ENCODE data around the gene NRXN3. TPM values are rescaled to one million over a fixed set of nuclear protein-coding genes. Genes with fewer than 3 reads are reported as not detected.

NRXN3 gene
- total RNA-seq, 1 donor from 2014 or later: 1.6 TPM

- Histone ChIP-seq H3K36me3 (ENCODE audit: control insufficient read depth, insufficient read depth, low read length) (no peaks in the 10 kb centered on the region), H3K4me3 (ENCODE audit: low read depth, low read length) (no peak overlapping the region), H3K27me3 (ENCODE audit: control insufficient read depth, insufficient read depth, low read length) (no peaks in the 10 kb centered on the region)
- DNase-seq (ENCODE audit: low read depth): no peak
- no peak for TF ChIP-seq CTCF (IDR thresholded peaks at IDR 0.05; ENCODE audit: insufficient read depth, low read length, poor library complexity, severe bottlenecking)
These were observed 1403.3 kb downstream of the NRXN3 start for GRCh38 chr14:79573486-79573885.

- no peaks in the 10 kb centered on the region for H3K27me3 ChIP-seq (ENCODE audit: control insufficient read depth, insufficient read depth, low read length)
- DNase-seq (ENCODE audit: low read depth): no peak
- no peak overlapping the region for H3K4me3 ChIP-seq (ENCODE audit: low read depth, low read length)
- no peaks in the 10 kb centered on the region for H3K36me3 ChIP-seq (ENCODE audit: control insufficient read depth, insufficient read depth, low read length)
- no peak for TF ChIP-seq CTCF (IDR thresholded peaks at IDR 0.05; ENCODE audit: insufficient read depth, low read length, poor library complexity, severe bottlenecking)
These were observed 1404.9 kb downstream of the NRXN3 start for GRCh38 chr14:79575032-79575431.

- no peak for DNase-seq (ENCODE audit: low read depth)
- no peaks in the 10 kb centered on the region for H3K36me3 ChIP-seq (ENCODE audit: control insufficient read depth, insufficient read depth, low read length)
- H3K27me3 ChIP-seq (ENCODE audit: control insufficient read depth, insufficient read depth, low read length): no peaks in the 10 kb centered on the region
- no peak for TF ChIP-seq CTCF (IDR thresholded peaks at IDR 0.05; ENCODE audit: insufficient read depth, low read length, poor library complexity, severe bottlenecking)
- H3K4me3 ChIP-seq (ENCODE audit: low read depth, low read length): no peak overlapping the region
These were observed 1406.3 kb downstream of the NRXN3 start for GRCh38 chr14:79576424-79576823.

DNA sequence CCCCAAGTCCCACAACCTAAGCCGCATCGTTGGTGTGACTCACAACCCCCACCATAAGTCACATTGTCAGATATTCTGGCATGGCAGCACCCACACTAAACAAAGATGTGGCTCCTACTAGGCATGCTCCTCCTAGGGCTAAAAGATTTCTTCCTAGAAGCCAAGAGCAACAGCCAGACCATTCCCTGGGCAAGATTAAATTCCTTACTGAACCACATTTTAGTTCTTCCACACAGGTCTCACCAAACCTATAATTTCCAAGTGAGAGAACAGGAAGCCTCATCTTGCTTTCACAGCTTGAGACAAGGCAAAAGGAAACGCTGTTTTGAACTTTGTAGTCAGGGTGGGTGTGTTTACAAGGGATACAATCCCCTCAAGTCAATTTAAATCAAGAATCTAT lies 1408.3 kb downstream of the NRXN3 start:
- Histone ChIP-seq H3K27me3 (ENCODE audit: control insufficient read depth, insufficient read depth, low read length) (no peaks in the 10 kb centered on the region), H3K36me3 (ENCODE audit: control insufficient read depth, insufficient read depth, low read length) (no peaks in the 10 kb centered on the region), H3K4me3 (ENCODE audit: low read depth, low read length) (no peak overlapping the region)
- TF ChIP-seq CTCF (IDR thresholded peaks at IDR 0.05; ENCODE audit: insufficient read depth, low read length, poor library complexity, severe bottlenecking): no peak
- no peak for DNase-seq (ENCODE audit: low read depth)

DNA sequence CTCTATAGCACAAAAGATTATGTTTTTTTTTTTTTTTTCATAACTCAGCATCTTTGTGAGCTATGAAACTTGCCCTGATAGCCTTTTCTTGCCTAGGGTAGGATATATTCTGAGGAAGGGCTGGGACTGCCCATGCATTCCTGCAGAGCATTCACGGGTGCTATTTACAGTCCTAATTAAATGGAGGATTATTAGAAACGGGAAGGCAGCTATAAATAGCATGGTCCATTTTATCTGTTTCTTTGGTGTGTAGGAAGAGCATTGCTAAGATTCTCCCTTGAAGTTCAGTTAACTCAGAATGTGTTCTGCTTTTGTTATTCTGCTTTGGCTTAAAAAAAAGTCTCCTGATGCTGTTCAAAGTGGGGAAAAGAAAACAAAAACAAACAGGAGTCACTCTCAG lies 1410.2 kb downstream of the NRXN3 start:
- Histone ChIP-seq H3K27me3 (ENCODE audit: control insufficient read depth, insufficient read depth, low read length) (no peaks in the 10 kb centered on the region), H3K4me3 (ENCODE audit: low read depth, low read length) (no peak overlapping the region), H3K36me3 (ENCODE audit: control insufficient read depth, insufficient read depth, low read length) (no peaks in the 10 kb centered on the region)
- no peak for DNase-seq (ENCODE audit: low read depth)
- no peak for TF ChIP-seq CTCF (IDR thresholded peaks at IDR 0.05; ENCODE audit: insufficient read depth, low read length, poor library complexity, severe bottlenecking)

DNA sequence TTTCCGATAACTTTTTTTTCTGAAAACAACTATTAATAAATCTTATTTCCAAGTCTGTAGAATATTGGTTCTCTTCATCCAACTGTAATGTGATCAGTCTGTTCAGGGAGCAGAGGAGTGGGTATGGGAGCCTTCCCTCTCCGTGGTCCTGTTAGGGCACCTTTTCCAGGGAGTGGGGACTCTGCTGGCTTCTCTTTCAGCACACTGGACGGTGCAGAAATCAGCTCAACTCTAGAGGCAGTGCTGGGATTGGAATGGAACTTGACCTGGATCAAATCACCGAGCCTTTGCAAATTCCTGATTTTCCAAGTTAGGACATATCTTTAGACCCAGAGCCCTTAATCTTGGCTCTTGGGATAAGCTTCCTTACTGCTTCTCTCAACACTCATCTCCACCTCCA lies 1410.7 kb downstream of the NRXN3 start:
- H3K27me3 ChIP-seq (ENCODE audit: control insufficient read depth, insufficient read depth, low read length): no peaks in the 10 kb centered on the region
- DNase-seq (ENCODE audit: low read depth): no peak
- no peaks in the 10 kb centered on the region for H3K36me3 ChIP-seq (ENCODE audit: control insufficient read depth, insufficient read depth, low read length)
- H3K4me3 ChIP-seq (ENCODE audit: low read depth, low read length): no peak overlapping the region
- TF ChIP-seq CTCF (IDR thresholded peaks at IDR 0.05; ENCODE audit: insufficient read depth, low read length, poor library complexity, severe bottlenecking): no peak
